Measurements from ENCODE around the gene WDFY4. TPM values are rescaled to one million over a fixed set of nuclear protein-coding genes. Genes with fewer than 3 reads are reported as not detected.

The WDFY4 gene
- total RNA-seq, result 10 to 100 TPM in 1 of 4 donors, 1 to 10 TPM in 3; 4.1 to 27.9 (median 9.0) TPM

- TF ChIP-seq CTCF (IDR thresholded peaks at IDR 0.05; ENCODE audit: low read depth), result no peak
Observed at GRCh38 chr10:48684792-48685623, at the start of gene WDFY4. WDFY4 (plus strand) TSS chr10:48684873; CDS start chr10:48709733, 24,860 bp downstream.

- TF ChIP-seq CTCF (IDR thresholded peaks at IDR 0.05; ENCODE audit: low read depth), result no peak
Observed at GRCh38 chr10:48634984-48635557, 49.6 kb upstream of the WDFY4 start.

- no peak for TF ChIP-seq CTCF (IDR thresholded peaks at IDR 0.05; ENCODE audit: low read depth)
Observed at GRCh38 chr10:48636231-48636630, 48.4 kb upstream of the WDFY4 start.

- no peak for TF ChIP-seq CTCF (IDR thresholded peaks at IDR 0.05; ENCODE audit: low read depth)
Observed at GRCh38 chr10:48636901-48637300, 47.8 kb upstream of the WDFY4 start.

- no peak for TF ChIP-seq CTCF (IDR thresholded peaks at IDR 0.05; ENCODE audit: low read depth)
Observed at GRCh38 chr10:48638158-48638557, 46.5 kb upstream of the WDFY4 start.

- no peak for TF ChIP-seq CTCF (IDR thresholded peaks at IDR 0.05; ENCODE audit: low read depth)
Observed at GRCh38 chr10:48638739-48639527, 45.7 kb upstream of the WDFY4 start.

GRCh38 chr10:48639632-48640031 is 45.0 kb upstream of the WDFY4 start:
- TF ChIP-seq CTCF (IDR thresholded peaks at IDR 0.05; ENCODE audit: low read depth), result no peak
